HG03432 (cell line): Measurements from ENCODE around the gene C4orf51.

Experiments used
- ATAC-seq: cut with Tn5 transposase; IDR thresholded peaks from one replicate; pipeline ENCODE4 v1.9.1; 2021; ENCODE audit warnings: mild to moderate bottlenecking, moderate library complexity; ENCODE audit not compliant: unreplicated experiment

The C4orf51 gene

GRCh38 chr4:145743641-145744040 is 63.7 kb downstream of the C4orf51 start:
- no peak for ATAC-seq

GRCh38 chr4:145755802-145756201 is 75.9 kb downstream of the C4orf51 start:
- no peak for ATAC-seq

DNA sequence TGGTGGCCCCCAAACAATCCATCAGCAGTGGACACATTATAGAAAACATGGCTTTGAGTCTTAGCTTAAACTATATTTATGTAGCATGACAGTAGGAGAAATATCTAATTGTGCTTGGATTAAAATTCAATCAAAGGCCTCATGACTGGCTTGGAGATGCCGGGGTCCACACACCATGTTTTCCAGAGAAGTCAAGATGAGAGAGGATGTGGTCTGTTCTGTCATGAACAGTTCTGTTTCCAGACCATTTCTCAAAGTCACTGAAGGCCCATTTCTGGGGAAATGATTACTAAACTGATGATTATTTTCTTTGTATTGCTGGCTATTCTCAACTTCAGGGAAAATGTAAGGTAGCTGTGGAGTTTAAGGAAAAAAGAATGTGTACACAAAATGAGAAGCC is 76.3 kb downstream of the C4orf51 start:
- no peak for ATAC-seq

GRCh38 chr4:145757188-145757587 is 77.2 kb downstream of the C4orf51 start:
- no peak for ATAC-seq

- ATAC-seq: no peak
Observed at GRCh38 chr4:145760176-145760575, 80.2 kb downstream of the C4orf51 start.

DNA sequence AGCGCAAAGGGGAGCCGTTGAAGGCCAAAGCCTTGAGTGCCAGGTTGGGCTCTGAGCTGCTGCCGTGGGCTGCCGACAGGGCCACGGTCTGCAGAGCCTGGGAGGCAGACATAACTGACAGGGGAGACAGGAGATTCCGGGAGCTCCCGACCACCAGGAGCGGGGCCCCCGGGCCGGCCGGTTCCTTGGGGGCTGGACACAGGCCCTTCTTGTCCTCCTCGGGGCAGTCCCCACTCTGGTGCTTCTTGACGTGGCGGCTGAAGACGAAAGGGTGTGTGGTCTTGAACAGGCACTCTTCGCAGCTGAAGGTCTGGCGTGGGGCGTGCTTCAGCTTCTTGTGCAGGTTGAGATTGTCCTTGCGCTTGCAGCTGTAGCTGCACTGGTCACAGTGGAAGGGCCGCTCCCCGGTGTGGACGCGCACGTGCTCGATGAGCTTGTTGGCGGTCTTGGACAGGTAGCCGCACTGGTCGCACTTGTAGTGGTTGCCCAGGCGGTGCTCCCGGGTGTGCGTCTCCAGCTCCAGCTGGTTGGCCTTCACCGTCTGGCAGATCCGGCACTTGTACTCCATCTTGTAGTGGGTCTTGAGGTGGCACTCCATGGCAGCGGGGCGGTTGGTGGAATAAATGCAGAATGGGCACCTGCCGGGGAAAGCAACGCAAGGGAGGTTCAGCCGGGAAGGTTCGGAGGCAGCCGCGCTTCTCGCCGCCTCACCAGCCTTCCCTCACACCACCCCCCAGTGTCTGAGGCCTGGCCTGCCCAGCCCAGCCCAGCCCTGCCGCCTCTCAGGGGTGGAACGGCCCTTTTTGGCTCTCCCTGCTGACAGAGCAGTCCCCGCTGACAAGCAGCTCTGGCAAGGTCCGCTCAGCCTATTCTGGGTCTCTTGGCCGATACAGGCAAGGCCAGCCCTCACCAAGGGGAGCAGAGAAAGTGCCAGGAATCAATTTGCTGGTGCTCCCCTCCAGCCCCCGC is 81.3 kb downstream of the C4orf51 start:
- no peak for ATAC-seq

GRCh38 chr4:145762719-145763118 is 82.8 kb downstream of the C4orf51 start:
- no peak for ATAC-seq

GRCh38 chr4:145763399-145763798 is 83.5 kb downstream of the C4orf51 start:
- no peak for ATAC-seq

DNA sequence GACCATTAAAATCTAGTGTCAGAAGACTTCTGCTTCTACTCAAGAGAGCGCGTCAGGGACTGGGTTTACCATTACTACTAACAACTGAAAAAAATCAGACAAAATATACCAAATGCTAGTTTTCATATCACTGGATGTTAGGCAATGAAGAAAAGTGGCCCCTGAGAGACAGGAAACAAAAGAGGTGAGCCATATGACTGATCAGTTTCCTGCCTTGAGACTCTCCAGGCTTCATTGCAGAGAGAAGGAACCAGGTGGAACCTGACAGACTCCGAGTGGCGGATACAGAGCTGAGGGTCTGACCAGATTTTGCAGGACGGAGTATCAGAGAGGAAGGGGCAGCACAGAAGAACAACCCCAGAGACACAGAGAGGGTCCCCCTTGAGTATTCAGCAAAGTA is 86.3 kb downstream of the C4orf51 start:
- ATAC-seq: no peak

DNA sequence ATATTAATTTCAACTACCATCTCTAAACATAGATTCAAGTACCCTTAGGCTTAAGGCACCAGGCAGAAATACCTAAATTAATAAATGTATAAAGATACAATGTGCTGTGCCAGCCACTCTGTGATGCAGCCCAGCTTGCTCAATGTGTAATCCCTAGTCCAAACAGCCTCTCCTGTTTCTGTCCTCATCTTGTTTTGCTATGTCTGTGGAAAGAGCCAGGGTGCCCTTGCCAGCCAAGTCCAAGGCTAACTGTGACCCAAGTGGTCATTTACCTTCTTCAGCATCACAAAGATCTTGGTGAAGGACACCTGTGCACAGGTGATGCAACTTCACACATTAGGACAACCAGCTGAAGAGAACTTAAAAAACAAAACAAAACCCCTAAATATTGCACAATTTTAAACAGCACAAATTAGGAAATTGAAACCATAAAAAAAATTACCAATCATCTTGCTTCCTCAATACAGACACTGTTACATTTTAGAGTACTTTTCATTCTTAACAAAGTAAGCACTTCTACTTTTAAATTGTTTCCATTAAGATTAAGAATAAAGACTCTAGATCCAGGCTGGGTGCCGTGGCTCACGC is 89.6 kb downstream of the C4orf51 start:
- ATAC-seq: no peak

DNA sequence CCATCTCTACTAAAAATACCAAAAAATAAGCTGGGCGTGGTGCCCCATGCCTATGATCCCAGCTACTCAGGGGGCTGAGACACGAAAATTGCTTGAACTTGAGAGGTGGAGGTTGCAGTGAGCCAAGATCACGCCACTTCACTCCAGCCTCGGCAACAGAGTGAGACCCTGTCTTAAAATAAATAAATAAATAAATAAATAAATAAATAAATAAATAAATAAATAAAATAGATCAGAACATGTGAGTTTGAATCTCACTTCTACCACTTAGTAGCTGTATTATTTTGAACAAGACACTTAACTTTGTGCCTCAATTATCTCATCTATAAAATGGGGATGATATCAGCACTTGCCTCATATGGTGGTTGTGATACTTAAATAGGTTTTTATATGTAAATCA is 90.2 kb downstream of the C4orf51 start:
- no peak for ATAC-seq

- no peak for ATAC-seq
Observed at GRCh38 chr4:145772347-145772746, 92.4 kb downstream of the C4orf51 start.

DNA sequence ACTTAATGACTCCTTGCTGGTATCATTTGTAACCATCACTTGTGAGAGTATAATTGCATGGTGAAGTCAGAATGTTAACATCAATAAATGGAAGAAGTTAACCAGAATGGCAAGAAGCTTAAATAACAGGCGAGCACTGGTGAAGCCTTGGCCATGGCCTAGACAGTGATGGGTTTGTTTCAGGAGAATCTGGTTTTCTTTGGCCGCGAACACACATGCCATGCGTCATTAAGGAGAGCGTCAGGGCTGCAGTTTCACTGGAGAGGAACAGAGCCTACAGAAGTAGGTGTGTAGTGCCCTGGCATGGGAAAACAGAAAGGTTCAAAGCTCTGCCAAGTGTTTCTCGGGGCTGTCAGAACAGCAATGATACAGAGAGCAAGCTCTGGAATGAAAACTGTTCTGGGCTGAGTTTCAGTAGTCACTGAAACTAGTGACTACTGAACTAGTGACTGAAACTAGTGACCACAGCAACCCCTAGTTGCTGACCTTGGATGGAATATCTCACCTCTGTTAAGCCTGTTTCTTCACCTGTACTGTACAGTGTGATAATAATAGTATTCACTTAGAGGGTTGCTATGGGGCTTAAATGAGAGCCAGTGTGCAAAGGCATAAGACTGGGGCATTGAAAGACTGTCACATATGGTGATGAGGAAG is 93.8 kb downstream of the C4orf51 start:
- ATAC-seq: peak; percentile 93

DNA sequence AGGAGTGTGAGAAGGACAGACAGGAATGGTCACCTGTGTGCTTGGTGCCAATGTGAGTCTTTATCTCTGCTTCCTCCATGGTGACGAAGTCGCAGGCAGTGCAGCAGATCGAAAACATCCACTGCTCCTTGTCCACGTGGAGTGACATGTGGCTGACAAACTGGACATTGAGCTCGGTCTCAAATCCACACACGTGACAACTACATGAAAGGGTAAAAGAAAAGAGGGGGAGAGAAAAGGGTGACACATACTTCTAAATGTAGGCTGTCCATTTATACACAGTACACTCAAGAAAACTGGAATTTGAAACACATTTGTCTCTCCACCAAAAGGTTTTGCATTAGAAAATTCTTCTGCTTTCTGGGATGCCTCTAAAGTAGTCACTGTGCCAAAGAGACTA is 94.5 kb downstream of the C4orf51 start:
- no peak for ATAC-seq

DNA sequence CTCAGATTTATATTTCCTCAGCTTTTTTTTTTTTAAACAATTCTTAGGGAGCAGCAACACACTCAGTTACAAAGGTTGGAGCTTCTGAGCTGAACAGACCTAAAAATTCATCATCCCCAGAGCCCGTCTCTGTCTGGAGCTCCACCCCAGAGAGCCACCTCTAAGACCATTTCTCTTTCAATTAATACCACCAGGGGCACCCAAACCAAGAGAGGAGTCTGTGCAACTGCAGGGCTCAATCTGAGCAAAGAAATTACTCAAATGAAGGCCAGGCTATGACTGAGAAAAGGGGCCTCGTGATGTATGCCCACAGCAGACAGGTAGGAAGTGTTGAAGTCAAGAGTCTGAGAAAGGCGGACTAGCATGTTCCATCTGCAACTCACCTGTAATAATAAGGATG is 95.5 kb downstream of the C4orf51 start:
- no peak for ATAC-seq

GRCh38 chr4:145776208-145776607 is 96.3 kb downstream of the C4orf51 start:
- no peak for ATAC-seq

GRCh38 chr4:145779319-145779801 is 99.4 kb downstream of the C4orf51 start:
- ATAC-seq: no peak

- no peak for ATAC-seq
Observed at GRCh38 chr4:145781351-145781750, 101.4 kb downstream of the C4orf51 start.
